ENCODE results near the gene TGFBRAP1. TPM values are rescaled to one million over a fixed set of nuclear protein-coding genes. Genes with fewer than 3 reads are reported as not detected.

Gene TGFBRAP1
- total RNA-seq, 8 experiments from 2014 or later = 7.4 to 17.8 (median 11.5) TPM

DNA sequence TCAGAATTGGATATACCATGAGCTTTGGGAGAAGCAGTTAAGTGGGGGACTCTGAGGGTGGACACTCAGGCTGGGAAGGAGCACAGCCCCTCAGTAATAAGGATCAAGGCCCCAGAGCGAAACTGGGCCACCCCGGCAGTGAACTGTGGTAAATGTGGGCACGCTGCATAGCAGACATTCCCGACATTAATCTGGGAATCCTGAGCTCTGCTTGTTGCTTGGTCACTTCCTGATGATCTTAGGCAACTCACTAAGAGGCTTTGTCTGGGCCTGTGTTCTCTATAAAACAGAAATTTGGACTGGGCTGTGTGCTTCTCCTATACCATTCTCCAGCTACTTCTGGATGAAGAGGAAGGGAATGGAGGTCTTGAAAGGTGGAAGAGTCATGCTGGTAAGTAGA, 4.8 kb downstream of the TGFBRAP1 start:
- Histone ChIP-seq H3K4me3 (no peak overlapping the region), H3K4me1 (replicated peaks in 1 of 2) (peaks cover 3 to 6% of the 10 kb centered on the region in 2 donors), H3K27ac (no peak overlapping the region)
- 79 to 100% (median 92%) methylated on average over 1 to 4 of the region's 4 CpGs; no CpG with 5 or more reads in 3 of the 10 experiments for WGBS, 10 experiments
- ATAC-seq (replicated peaks in 6 of 8) = no peak
- in situ Hi-C loops (cut with MboI; ENCODE audit: low pct_unique_long_range_greater_than_20kb in 2 of 9, low sequenced_read_pairs in 9 of 9, unreplicated experiment in 9 of 9) = no loop called here

- in situ Hi-C loops (cut with MboI; ENCODE audit: low pct_unique_long_range_greater_than_20kb in 2 of 9, low sequenced_read_pairs in 9 of 9, unreplicated experiment in 9 of 9) = no loop called here
- no peak overlapping the region for H3K27ac ChIP-seq
Measured at GRCh38 chr2:105324101-105324500, 5.4 kb downstream of the TGFBRAP1 start.

DNA sequence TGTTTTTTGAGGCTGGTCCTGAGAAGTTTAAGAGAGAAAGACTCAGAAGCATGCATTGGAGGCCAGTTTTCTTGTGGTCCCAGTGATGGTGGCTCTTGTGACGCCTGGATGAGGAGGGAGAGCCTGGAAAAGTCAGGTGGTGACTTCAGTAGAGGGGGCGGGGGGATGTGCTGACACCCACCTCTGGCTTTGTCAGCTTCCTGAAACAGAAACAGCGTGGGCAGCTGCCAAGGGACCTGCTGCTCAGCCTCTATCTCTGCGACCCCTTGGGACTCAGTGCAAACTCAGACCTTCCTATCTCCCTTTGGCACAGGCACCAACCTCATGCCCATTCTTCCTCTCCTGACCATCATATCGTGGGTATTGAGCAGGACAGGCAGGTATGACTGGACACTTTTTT, 6.4 kb downstream of the TGFBRAP1 start:
- WGBS, 10 experiments = 80 to 100% (median 83%) methylated on average over 1 to 3 of the region's 5 CpGs; no CpG with 5 or more reads in 7 of the 10 experiments
- Histone ChIP-seq H3K4me1 (replicated peaks in 1 of 2) (no peaks in the 10 kb centered on the region), H3K4me3 (no peak overlapping the region), H3K27ac (no peak overlapping the region)
- ATAC-seq (replicated peaks in 6 of 8) = no peak
- in situ Hi-C loops (cut with MboI; ENCODE audit: low pct_unique_long_range_greater_than_20kb in 2 of 9, low sequenced_read_pairs in 9 of 9, unreplicated experiment in 9 of 9) = no loop called here

More at GRCh38 chr2:105324101-105324500, 5.4 kb downstream of the TGFBRAP1 start:
- peaks cover 3 to 6% of the 10 kb centered on the region in 2 donors for H3K4me1 ChIP-seq (replicated peaks in 1 of 2)
- ATAC-seq (replicated peaks in 6 of 8) = no peak
- WGBS, 10 experiments = 68 to 94% (median 86%) methylated on average over 2 to 4 of the region's 4 CpGs
- no peak overlapping the region for H3K4me3 ChIP-seq

GRCh38 chr2:105321875-105322646, 7.5 kb downstream of the TGFBRAP1 start:
- WGBS, 10 experiments = 39 to 100% (median 95%) methylated on average over 1 to 3 of the region's 3 CpGs
- in situ Hi-C loops (cut with MboI; ENCODE audit: low pct_unique_long_range_greater_than_20kb in 2 of 9, low sequenced_read_pairs in 9 of 9, unreplicated experiment in 9 of 9) = no loop called here
- ATAC-seq (replicated peaks in 6 of 8) = no peak
- no peak overlapping the region for H3K4me3 ChIP-seq
- H3K4me1 ChIP-seq (replicated peaks in 1 of 2) = no peaks in the 10 kb centered on the region
- H3K27ac ChIP-seq = no peak overlapping the region

GRCh38 chr2:105320651-105321215, 8.8 kb downstream of the TGFBRAP1 start:
- Histone ChIP-seq H3K4me3 (no peak overlapping the region), H3K4me1 (replicated peaks in 1 of 2) (no peaks in the 10 kb centered on the region), H3K27ac (no peak overlapping the region)
- no peak for ATAC-seq (replicated peaks in 6 of 8)
- in situ Hi-C loops (cut with MboI; ENCODE audit: low pct_unique_long_range_greater_than_20kb in 2 of 9, low sequenced_read_pairs in 9 of 9, unreplicated experiment in 9 of 9) = no loop called here
- 74 to 100% (median 79%) methylated on average over 1 to 7 of the region's 7 CpGs; no CpG with 5 or more reads in 1 of the 10 experiments for WGBS, 10 experiments

GRCh38 chr2:105317937-105318336, 11.6 kb downstream of the TGFBRAP1 start:
- 83 to 100% (median 90%) methylated on average over 1 to 3 of the region's 3 CpGs; no CpG with 5 or more reads in 1 of the 10 experiments for WGBS, 10 experiments
- Histone ChIP-seq H3K27ac (no peak overlapping the region), H3K4me3 (no peak overlapping the region), H3K4me1 (replicated peaks in 1 of 2) (no peaks in the 10 kb centered on the region)
- in situ Hi-C loops (cut with MboI; ENCODE audit: low pct_unique_long_range_greater_than_20kb in 2 of 9, low sequenced_read_pairs in 9 of 9, unreplicated experiment in 9 of 9) = no loop called here
- ATAC-seq (replicated peaks in 6 of 8) = no peak

- no peak overlapping the region for H3K4me3 ChIP-seq
- 48 to 100% (median 71%) methylated on average over 1 to 3 of the region's 3 CpGs for WGBS, 10 experiments
- ATAC-seq (replicated peaks in 6 of 8) = no peak
- H3K4me1 ChIP-seq (replicated peaks in 1 of 2) = no peaks in the 10 kb centered on the region
- in situ Hi-C loops (cut with MboI; ENCODE audit: low pct_unique_long_range_greater_than_20kb in 2 of 9, low sequenced_read_pairs in 9 of 9, unreplicated experiment in 9 of 9) = no loop called here
- H3K27ac ChIP-seq = no peak overlapping the region
Measured at GRCh38 chr2:105315314-105315713, 14.2 kb downstream of the TGFBRAP1 start.

DNA sequence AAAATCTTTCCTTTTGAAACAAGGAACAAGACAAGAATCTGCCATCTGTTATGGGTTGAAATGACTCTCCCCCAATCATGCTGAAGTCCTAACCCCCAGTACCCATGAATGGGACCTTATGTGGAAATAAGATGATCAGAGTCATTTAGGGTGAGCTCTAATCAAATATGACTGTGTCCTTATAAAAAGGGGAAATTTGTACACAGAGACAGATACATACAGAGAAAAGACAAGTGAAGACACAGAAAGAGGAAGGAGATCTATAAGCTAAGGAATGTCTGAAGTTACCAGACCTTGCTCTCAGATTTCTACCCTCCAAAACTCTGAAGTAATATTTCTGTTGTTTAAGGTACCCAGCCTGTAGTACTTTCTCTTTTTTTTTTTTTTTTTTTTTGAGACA, 15.7 kb downstream of the TGFBRAP1 start:
- Histone ChIP-seq H3K27ac (no peak overlapping the region), H3K4me1 (replicated peaks in 1 of 2) (peaks cover 5 to 6% of the 10 kb centered on the region in 2 donors), H3K4me3 (no peak overlapping the region)
- no peak for ATAC-seq (replicated peaks in 6 of 8)
- in situ Hi-C loops (cut with MboI; ENCODE audit: low pct_unique_long_range_greater_than_20kb in 2 of 9, low sequenced_read_pairs in 9 of 9, unreplicated experiment in 9 of 9) = no loop called here

- peak in 4 of 8 experiments; percentile 20 to 61 (median 44) for ATAC-seq (replicated peaks in 6 of 8)
- 71 to 100% (median 97%) methylated on average over 1 to 3 of the region's 4 CpGs; no CpG with 5 or more reads in 2 of the 10 experiments for WGBS, 10 experiments
- Histone ChIP-seq H3K4me3 (no peak overlapping the region), H3K27ac (peak overlapping the region; percentile 19 to 68), H3K4me1 (replicated peaks in 1 of 2) (peaks cover 14 to 19% of the 10 kb centered on the region in 2 donors)
- in situ Hi-C loops (cut with MboI; ENCODE audit: low pct_unique_long_range_greater_than_20kb in 2 of 9, low sequenced_read_pairs in 9 of 9, unreplicated experiment in 9 of 9) = no loop called here
Measured at GRCh38 chr2:105309147-105309545, 20.4 kb downstream of the TGFBRAP1 start.

- Histone ChIP-seq H3K4me1 (replicated peaks in 1 of 2) (peaks cover 14 to 19% of the 10 kb centered on the region in 2 donors), H3K4me3 (no peak overlapping the region), H3K27ac (peak overlapping the region; percentile 19 to 68)
- in situ Hi-C loops (cut with MboI; ENCODE audit: low pct_unique_long_range_greater_than_20kb in 2 of 9, low sequenced_read_pairs in 9 of 9, unreplicated experiment in 9 of 9) = no loop called here
- 58 to 100% (median 80%) methylated on average over 1 to 13 of the region's 15 CpGs; no CpG with 5 or more reads in 2 of the 10 experiments for whole genome bisulfite sequencing, 10 experiments
- peak in 3 of 8 experiments; percentile 72 to 84 (median 83) for ATAC-seq (replicated peaks in 6 of 8)
Measured at GRCh38 chr2:105308382-105309146, 21.0 kb downstream of the TGFBRAP1 start.

- 97 to 100% (median 100%) methylated on average over 2 to 13 of the region's 17 CpGs; no CpG with 5 or more reads in 5 of the 10 experiments for WGBS, 10 experiments
Measured at GRCh38 chr2:105307962-105308361, 21.6 kb downstream of the TGFBRAP1 start.

DNA sequence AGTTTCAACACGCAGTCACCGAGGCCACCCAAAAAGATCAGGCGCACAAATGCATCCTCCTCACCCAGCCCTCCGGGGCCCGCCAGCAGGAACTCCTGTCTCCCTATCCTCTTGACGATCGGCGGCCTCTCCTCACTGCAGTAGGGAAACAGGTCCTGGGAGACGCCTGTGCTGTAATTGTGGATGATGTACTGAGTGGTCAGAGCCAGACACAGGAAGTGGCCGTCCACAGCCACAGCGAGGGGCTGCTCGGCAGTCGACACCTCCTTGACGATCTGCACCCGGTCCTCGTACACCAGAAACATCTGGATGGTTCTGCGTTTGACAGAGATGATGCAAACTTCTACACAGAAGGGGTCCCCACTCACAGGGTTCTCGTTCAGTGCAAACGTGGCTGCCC, 22.0 kb downstream of the TGFBRAP1 start:
- in situ Hi-C loops (cut with MboI; ENCODE audit: low pct_unique_long_range_greater_than_20kb in 2 of 9, low sequenced_read_pairs in 9 of 9, unreplicated experiment in 9 of 9) = no loop called here
- Histone ChIP-seq H3K27ac (no peak overlapping the region), H3K4me3 (no peak overlapping the region), H3K4me1 (replicated peaks in 1 of 2) (peaks cover 14 to 19% of the 10 kb centered on the region in 2 donors)
- ATAC-seq (replicated peaks in 6 of 8) = no peak
- 83 to 100% (median 90%) methylated on average over 1 to 9 of the region's 19 CpGs; no CpG with 5 or more reads in 4 of the 10 experiments for WGBS, 10 experiments

More at GRCh38 chr2:105307962-105308361, 21.6 kb downstream of the TGFBRAP1 start:
- ATAC-seq (replicated peaks in 6 of 8) = no peak
- Histone ChIP-seq H3K27ac (no peak overlapping the region), H3K4me1 (replicated peaks in 1 of 2) (peaks cover 14 to 19% of the 10 kb centered on the region in 2 donors), H3K4me3 (no peak overlapping the region)
- in situ Hi-C loops (cut with MboI; ENCODE audit: low pct_unique_long_range_greater_than_20kb in 2 of 9, low sequenced_read_pairs in 9 of 9, unreplicated experiment in 9 of 9) = no loop called here

GRCh38 chr2:105307146-105307545, 22.4 kb downstream of the TGFBRAP1 start:
- ATAC-seq (replicated peaks in 6 of 8) = no peak
- Histone ChIP-seq H3K4me3 (no peak overlapping the region), H3K27ac (no peak overlapping the region), H3K4me1 (replicated peaks in 1 of 2) (peaks cover 14 to 19% of the 10 kb centered on the region in 2 donors)
- in situ Hi-C loops (cut with MboI; ENCODE audit: low pct_unique_long_range_greater_than_20kb in 2 of 9, low sequenced_read_pairs in 9 of 9, unreplicated experiment in 9 of 9) = no loop called here
- WGBS, 10 experiments = 76 to 100% (median 82%) methylated on average over 1 to 6 of the region's 7 CpGs; no CpG with 5 or more reads in 1 of the 10 experiments

Measured in motor neuron (in vitro differentiated cells).